NCI-H82 treated with DMSO at 0.1 percent for 48 hours (cell line): ENCODE measurements around the gene IER3IP1.
"Not testable (repeated sequence)": the region's sequence is repeated elsewhere in the genome, so short reads cannot be mapped to it uniquely, and the experiment has no call there.

Experiments
- DNase-seq: peaks from one replicate; lab custom pipeline; 2025; ENCODE audit not compliant: unreplicated experiment; lab: John Stamatoyannopoulos, UW

IER3IP1 gene, protein sequence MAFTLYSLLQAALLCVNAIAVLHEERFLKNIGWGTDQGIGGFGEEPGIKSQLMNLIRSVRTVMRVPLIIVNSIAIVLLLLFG

DNA sequence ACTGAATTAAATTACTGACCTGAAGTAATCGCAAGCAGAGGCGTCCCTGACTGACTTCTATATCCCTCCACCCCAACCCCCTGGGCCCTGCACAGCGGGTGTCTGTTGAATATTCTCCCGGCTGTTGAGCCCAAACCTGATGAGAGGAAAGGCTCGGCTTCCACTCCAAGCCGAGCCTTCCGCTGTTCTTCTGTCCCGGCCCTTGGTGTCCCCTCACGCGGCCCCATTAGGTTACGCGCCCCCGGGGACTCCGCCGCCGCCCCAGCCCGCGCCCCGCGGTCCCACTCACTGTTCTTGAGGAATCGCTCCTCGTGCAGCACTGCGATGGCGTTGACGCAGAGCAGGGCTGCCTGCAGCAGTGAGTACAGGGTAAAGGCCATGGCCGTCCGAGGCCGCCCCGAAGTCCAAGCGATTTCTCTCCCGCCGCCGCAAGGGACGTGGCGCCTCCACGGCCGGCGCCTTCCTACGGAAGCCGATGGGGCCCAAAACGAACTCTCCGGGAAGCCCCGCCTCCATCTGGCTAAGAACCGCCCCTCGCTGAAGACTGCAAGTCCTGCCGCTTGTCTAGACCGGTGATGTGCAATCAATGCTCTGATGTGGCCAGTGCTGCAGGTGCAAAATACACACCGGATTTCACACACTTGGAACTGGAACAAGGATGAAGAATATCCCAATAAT, at the start of gene IER3IP1:
TSS of gene IER3IP1 (minus strand) at position 467 of the 678 bp plus-strand sequence. CDS start at position 380, 87 bp downstream.
- DNase-seq: peak; percentile 58

DNA sequence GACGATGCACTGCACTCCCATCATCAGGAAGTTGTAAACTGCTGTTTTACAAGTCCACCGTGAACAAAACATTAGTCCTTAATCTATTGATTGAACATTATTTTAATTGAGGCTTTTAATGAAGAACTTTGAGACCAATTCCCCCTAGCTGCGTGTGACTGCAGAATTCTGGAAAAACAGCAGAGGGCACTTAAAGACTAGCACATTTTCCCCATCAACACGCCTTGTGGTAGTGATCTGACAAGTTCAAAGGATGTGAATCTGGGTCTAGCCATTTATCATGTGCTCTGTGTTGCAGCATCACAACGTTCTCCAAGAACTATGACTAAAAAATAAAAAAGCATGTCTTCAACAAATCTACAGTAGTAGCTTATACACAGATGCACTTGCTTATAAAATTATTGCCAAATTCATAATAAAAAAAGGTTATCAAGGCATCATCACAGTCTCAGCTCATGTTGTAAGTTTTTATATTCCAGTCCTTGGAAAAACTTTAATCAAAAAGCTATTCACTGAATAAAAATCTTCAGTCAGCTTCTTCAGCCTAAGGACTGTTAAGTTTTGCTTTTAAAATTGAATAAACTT, 39.5 kb upstream of the IER3IP1 start:
- DNase-seq: peak; percentile 16

DNA sequence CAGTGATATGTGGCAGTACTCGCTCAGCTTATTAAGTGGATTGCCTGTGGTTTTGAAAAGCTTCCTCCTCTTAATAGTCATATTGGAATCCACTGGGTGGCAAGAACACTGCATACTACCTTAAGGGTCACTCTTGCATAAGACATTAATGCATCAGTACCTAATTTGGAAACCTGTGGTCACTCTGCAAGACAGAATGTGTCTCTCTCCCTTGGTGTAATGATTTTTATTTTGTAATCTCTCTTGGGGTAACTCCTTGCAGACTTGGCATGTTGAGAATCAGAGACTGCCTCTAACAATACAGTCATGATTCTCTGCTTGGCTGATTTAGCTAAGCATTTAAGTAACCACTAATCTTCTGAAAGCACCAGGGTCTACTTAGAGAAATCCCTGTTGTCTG, 33.0 kb upstream of the IER3IP1 start:
- peak; percentile 64 for DNase-seq

DNA sequence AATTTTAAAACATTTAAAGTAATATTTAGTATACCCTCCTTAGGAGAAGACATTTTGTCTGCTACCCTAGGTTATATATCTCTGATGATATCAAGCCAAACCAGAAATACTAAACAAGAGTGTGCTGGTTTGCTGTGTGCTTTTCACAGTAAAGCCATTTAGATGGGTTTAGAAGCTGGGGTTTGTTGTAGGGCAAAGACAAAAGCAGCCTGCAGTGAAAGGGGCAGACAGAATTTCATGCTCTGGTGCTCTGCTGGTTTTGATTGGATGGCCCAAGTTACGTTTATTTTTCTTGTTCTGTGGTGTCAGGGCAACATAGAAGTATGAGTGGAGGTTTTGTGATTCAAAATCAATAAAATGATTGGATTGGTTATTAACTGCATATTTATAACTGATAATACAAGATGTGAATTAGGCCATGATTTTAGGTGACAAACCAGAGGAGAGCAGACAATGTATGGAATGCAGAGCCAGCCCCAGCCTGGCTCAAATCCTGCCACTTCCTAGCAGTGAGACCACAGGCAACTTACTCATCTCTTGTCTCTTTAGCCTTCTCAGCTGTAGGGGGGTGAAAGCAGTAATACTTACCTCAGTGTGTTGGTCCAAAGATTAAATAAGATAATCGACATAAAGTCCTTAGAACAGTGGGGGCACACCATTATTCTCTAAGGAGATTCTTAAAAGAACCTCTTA, 30.9 kb upstream of the IER3IP1 start:
- no peak for DNase-seq

DNA sequence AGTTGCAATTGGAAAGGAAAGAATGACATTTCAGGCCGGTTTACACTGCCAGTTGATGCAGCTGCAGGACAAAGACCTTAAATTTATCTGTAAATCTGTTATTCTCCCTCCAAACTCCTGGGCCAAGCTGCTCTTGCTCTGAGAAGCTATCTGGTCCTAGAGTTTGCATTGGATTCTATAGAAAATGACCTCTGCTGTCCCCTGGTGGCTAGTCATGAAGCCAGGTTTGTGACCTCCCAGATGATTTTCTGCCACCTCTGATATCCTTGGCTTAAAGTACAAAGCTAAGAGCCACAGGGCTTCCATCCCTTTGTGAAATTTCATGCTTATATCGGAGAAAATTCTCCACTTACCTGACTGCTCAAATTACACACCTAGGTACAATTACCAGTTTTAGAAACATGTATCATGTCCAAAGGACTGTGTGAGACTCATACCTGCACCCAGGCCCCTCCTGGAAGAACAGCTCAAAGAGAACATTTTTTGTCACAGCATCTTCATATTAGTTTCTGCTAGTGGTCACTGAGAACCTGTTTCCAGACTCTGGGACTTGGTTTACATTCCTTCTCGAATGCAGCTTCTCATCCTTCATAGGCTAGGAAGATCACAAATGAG, 28.9 kb upstream of the IER3IP1 start:
- DNase-seq: peak; percentile 15

DNA sequence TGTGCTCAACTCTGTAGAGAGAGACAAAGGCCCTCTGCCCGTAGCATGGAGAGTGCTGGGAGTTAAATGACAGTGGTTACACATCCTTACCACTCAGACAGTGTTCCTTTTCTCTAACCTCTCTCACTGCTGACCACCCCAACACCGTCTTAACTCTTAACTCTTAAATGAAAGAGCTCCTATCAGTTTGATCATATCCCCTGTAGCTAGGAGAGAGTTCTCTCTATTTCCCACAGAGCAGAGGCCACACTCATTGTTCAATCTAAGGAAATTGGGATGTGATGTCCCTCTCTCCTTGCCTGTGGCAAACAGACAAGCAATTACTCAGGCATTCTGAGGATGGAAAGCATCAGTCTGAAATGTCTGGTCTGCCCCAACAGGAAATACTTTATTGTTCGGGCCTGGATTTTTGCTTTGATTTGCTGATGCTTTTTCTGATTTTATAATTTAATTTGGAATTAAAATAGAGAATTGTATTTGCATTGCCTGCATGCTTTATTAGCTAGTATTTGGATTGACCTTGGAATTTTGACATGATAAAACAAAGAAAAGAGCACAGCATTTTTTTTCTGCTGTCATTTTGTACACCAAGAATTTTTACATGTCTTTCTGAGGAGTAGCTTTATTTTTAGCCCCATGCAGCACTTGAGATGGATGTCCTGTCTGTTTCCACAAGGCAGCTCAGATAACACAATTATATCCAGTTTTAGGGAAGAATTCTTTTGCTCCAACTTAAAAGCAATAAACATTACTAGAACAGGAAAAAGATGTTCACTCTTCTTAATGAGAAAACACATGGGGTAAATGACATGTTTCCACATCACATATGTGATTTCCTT, 27.7 kb upstream of the IER3IP1 start:
- DNase-seq: no peak

DNA sequence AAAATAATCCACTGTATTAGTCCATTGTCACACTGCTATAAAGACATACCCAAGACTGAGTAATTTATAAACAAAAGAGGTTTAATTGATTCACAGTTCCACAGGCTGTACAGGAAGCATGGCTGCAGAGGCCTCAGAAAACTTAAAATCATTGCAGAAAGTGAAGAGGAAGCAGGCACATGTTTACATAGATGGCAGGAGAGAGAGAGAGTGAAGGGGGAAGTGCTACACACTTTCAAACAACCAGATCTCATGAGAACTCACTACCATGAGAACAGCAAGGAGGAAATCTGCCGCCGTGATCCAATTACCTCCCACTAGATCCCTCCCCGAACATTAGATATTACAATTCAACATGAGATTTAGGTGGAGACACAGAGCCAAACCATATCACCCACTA, 19.8 kb upstream of the IER3IP1 start:
- DNase-seq: not testable (repeated sequence)

DNA sequence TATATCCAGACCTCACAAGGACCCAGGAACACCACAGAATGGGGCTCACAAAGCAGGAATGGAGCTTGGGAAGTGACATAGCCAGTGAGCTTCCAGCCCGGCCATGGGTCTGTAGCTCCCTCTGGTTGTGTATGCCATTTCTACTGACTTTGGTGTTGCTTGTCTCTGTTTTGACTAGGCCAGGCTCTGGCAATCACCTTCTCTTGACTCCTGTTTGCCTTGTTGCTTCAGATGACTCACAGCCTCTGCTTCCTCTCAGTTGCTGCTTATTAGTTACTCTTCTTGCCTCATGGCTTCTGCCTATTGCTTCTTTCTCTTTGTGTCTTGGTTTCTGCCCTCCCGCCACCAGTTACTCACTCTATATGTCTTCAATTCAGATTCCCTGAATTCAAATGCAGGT, 15.8 kb upstream of the IER3IP1 start:
- no peak for DNase-seq

DNA sequence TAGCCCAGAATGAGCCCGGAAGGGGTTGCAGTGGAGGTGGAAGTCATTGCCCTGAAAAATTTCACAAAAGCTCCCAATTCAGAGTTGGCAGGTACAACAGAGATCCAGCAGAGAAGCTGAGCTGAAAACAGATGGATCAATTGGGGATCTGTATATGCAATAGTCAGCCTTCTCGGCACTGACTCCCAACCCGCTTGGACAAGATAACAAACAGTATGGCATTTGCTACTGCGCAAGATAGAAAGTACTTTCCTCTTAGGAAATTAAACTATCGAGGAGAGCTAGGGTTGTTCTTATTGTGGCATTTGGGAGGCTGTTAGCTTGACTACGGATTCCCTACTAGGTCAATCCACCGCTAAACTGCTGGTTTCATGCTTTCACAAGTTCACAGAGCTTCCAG, 11.6 kb upstream of the IER3IP1 start:
- DNase-seq: no peak

DNA sequence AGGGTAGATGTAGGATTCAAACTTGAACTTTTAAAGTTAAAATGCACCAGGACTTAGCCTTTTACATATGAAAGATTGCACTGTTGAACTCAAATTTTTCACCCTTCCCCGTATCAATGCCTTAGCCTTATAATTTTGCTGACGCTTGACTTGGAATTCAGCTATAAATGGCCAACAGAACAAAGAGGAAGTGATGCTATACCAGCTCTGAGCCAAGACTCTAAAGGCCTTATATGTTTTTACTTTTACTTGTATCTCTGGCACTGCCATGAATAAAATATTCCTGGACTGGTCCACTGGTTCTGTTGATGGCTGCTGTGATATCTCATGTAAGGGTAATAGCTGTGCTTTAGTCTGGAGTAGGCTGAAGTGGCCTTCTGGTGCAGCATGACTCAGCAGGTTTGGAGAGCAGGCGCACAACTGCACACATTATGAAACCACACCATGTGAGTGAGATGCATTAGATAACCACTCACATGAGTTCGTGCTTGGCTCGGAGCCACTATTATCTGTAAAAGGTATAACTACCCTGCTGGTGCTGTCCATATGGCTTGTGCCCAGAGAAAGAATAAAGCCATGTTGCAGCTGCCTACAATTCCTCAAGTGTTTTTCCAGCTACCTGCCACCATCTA, 8.4 kb upstream of the IER3IP1 start:
- DNase-seq: no peak

DNA sequence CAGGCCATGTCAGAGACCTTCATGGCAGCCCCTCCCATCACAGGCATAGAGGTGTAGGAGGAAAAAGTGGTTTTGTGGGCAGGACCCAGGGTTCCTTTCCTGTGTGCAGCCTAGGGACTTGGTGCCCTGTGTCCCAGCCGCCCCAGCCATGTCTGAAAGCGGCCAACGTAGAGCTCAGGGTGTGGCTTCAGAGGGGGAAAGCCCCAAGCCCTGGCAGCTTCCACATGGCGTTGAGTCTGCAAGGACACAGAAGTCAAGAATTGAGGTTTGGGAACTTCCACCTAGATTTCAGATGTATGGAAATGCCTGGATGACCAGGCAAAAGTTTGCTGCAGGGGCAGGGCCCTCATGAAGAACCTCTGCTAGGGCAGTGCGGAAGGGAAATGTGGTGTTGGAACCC, 6.0 kb upstream of the IER3IP1 start:
- not testable (repeated sequence) for DNase-seq

DNA sequence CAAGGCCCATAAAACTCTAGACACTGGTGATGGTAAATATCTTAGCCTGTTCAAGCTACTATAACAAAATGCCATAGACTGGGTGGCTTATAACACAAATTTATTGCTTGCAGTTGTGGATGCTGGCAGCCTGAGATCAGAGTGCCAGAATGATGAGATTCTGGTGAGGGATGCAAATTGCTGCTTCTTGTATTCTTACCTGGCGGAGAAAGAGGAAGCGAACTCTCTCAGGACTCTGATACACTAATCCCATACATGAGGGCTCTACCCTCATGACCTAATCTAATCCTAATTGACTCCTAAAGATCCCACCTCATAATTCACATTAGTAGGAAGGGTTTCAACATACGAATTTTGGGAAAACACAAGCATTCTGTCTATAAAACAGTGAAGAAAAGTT, 4.6 kb upstream of the IER3IP1 start:
- no peak for DNase-seq

DNA sequence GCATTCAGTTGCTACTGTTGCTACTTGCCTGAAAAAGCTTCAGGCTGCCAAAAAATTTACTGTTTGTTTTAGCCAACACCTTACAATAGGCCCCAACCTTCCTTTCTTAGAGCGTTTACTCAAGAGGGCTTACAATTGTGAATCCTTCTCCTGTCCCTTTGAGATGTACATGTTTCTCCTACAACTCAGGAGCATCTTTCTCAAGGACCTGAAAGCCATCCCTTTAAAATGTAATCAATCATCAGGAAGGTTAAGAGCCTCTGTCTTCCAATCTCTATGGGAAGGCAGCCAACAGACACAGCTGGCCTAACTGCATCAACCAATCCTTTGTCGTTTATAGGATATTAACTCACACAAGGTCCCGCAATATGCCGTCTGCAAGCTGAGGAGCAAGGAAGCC, 3.4 kb upstream of the IER3IP1 start:
- peak; percentile 47 for DNase-seq

DNA sequence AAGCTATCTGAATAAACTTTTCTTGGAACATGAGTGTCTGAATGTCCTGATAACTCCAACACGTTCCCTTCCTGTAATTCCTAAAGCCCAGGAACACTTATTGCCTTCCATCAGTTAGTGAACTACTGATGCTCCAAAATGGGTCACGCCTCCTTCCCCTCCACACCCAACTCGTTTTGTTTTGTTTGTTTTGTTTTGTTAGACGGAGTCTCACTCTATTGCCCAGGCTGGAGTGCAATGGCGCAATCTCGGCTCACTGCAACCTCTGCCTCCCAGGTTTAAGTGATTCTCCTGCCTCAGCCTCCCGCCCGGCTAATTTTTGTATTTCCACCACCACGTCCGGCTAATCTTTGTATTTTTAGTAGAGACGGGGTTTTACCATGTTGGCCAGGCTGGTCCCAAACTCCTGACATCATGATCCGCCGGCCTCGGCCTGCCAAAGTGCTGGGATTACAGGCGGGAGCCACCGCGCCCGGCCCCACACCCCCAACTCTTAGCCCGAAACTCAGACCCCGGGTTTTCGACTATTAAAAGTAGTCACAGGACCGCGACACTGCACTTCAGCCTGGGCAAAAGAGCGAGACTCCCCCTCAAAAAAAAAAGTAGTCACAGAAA, 774 bp downstream of the IER3IP1 start:
- DNase-seq: no peak

DNA sequence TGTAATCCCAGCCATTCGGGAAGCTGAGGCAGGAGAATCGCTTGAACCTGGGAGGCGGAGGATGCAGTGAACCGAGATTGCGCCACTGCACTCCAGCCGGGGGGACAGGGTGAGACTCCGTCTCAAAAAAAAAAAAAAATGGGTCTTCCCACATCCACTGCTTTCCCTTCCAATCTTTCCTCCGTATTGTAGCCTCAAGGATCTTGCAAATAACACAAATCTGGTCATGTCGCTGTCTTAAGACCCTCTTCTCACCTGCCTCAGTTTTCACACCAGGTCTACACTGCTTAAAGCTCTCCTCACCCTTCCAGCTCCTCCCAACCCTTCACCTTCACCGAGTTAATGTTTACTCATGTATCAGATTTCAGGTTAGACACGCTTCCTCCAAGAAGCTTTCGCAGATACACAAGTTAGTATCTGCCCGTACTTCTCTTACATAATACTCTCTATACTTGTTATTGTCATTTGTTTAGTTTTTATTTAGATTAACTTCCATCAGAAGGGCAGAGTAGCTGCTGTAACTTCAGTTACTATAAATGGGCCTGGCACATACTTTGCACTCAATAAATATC, 1.5 kb downstream of the IER3IP1 start:
- no peak for DNase-seq

DNA sequence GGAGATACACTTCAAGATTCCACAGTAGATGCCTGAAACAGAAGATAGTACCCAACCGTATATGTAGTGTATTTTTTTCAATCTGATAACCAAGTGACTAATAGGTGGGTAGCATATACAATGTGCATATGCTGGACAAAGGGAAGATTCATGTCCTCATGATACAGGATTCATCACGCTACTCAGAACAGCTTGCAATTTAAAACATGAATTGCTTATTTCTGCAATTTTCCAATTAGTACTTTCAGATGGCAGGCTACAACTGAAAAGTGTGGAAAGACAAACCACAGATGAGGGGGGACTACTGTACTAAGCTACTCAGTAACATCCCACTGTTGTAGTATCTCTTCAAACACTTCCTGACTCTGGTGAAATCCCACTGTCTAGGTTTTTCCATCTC, 3.7 kb downstream of the IER3IP1 start:
- no peak for DNase-seq

DNA sequence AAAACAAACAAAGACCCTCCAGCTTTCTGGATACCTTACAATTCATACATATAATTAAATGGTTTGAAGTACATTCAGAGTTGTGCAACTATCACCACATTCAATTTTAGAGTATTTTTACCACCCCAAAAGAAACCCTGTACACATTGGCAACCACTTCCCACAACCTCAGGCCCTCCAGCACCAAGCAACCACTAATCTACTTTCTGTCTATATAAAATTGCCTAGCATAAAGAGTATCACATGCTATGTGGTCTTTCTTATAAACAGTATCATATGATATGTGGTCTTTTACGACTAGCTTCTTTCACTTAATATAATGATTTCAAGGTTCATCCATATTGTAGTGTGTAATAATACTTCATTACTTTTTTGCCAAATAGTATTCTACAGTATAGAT, 7.3 kb downstream of the IER3IP1 start:
- no peak for DNase-seq

DNA sequence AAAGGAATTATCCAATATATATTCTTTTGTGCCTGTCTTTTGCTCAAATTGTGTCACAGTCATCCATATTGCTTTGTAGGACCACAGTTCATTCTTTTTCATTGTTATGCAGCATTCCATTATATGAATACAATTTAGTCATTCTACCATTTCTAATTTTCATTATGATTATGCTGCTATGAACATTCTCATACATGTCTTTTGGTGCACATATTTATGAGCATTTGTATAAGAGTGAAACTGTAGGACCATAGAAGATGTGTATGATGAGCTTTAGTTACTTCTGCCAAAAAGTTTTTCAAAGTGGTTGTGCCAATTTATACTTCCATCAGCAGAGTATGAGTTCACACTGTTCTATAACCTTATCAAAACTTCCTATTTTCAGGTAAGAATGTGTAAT, 7.7 kb downstream of the IER3IP1 start:
- no peak for DNase-seq

DNA sequence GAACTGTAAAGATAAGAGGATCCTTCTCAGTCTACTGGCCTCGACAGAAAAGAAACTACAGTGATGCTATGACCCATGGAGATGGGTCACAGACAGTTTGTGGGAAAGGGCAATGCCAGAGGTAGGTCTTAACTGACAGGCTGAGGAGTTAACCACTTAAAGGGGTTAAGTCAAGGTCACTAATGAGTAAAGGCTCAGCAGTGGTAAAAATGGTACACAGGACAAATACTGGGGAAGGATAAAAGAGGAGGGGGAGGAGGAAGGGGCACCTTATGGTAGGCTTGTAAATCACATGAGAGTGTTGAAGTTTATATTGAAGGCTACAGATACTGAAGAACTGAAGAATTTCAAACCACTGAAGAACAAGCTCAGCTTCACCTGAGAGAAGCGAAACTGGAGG, 9.9 kb downstream of the IER3IP1 start:
- no peak for DNase-seq

DNA sequence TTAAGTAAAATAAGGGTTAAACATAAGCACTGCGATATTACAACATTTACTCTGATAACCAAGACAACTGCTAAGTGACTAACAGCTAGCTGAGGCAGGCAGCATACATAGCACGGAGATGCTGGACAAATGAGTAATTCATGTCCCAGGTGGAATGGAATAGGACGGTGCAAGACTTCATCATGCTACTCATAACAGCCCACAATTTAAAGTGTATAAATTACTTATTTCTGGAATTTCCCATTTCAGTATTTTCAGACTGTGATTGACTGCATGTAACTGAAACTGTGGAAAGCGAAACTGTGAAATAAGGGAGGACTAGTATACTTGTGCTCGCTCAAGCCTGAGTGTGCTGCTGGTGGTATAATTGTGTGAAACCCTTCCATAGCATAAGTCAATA, 12.9 kb downstream of the IER3IP1 start:
- DNase-seq: no peak
